GM15510 (cell line): ENCODE results near the gene SRGAP3.

Experiments used
- POLR2A ChIP-seq: IDR thresholded peaks from 3 replicates; pipeline ENCODE4 v1.6.1; 2011; ENCODE audit warnings: borderline replicate concordance; ENCODE audit not compliant: insufficient read length; ENCODE audit errors: extremely low read depth

Gene SRGAP3

DNA sequence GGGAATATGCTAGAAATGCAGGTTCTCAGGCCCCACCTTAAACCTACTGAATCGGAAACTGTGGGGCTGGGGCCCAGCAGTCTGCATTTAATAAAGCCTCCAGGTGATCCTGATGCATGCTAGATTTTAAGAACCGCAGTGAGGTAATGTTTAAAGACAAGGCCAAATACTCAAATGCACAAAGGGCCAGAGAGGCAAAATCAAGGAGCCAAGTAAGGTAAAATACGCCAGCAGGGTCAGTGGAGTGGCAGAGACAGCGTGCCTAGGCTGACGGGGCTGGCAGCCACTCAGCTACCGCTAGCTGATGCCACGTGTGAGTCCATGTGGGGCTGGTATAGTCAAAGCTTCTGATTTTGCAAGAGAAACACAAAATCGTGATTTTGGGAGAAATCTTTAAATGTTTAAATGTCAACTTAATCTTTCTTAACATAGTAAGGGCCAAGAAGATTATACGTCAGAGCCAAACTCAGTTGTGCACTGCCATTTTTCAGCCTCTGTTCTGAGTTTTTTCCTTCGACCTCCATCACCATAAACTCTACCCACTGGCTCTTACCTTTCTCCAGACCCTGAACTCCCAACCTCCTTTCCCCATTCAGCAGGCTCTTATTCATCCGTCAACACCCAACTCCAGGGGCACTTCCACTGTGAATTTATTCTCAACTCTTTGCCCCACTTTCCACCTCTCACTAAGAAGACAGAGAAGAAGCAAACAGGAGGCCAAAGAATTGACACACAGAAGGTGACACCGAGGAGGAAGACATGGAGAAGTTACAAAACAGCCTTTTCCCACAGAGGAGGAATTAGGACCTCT lies 149.5 kb downstream of the SRGAP3 start:
- no peak for TF ChIP-seq POLR2A

DNA sequence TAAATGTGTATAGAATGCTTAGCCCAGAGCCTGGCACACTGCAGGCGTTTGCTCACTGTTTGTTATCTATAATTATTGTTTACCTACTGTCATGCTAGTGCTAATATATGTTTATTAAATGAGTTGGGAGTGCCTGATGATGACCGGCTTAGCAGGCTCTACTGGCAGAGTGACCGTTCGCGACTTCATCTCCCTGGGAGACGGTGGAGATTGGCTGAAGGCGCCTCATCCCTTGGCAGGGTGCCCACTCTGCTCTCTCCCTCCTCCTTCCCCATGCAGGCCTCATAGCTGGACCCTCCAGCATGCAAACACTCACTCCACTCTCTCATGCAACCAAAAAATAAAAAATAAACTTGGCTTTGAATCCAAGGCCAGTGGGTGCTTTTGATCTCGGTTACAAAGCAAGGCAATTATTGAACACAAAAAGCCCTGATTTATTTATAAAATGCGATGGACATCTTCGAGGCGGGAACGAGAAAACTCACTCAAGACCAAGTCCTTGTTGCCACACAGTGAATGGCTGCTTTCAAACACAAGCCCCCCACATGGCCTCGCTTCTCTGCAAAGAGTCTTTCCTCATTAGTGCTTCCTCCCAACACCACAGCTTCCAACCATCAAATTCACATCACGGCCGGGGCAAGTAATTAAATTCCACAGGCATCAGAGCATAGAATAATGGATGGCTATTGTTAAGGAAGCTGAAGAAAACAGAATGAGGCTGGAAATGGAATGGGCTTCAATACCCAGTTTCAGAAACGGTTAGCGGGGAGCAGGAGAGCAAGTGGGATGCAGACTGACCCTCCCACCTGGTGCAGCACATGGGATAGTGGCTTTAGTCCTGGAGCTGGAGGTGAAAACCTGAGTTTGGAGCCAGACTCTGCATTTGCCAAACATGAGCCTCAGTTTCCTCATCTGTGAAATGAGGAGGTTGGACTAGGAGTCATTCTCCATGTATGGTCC lies 150.4 kb downstream of the SRGAP3 start:
- TF ChIP-seq POLR2A, result no peak

DNA sequence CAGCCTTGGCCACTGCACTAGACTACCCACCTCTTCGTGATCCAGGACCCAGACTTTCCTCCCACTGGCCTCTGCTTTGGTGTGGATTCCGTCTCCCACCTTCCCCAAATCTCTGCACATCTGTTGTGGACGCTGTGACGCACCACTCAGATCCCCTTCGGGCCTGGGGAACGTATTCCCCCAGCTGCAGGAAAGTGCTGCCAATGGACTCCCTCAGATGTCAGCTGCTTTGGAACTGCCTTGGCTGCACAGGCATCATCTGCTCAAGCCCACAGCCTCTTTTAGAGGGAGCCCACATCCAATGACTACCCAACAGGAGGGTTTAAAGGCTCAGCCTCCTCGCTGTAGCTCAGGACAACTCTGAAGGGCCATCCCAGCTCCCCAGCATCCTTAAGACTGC lies 152.0 kb downstream of the SRGAP3 start:
- no peak for TF ChIP-seq POLR2A

DNA sequence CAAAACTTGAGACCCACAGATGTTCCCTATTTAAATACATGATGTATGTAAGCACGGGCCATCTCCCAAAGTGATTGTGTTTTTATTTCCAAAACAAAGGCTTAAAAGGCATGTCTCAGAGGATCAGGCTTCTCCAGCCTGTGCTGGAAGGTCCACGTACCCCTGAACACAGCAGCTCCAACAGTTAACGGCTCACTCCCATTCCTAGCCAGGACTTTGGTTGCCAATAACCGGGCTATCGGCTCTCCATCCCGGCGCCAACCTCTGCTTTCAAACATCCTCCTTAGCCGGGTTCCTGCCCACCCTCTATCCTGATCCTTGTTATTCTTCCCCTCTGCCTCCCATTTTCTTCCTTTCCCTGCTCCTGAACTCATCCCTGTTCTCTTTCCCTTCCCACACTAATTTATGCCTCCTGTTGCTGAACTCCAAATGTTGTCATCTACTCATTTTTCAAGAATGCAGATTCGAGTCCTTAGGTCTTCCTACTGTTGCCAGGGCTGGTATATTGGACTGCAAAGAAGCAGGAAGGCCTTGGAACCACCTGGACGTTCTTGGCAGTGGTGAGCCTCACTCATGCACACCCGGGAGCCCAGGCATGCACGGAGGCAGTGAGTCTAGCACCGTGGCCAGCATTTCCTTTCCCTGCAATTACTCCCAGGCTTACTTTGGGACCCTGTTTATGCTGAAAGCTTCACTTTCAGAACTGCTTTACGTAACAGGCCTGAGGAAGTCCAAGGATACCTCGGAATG lies 157.8 kb downstream of the SRGAP3 start:
- no peak for TF ChIP-seq POLR2A

DNA sequence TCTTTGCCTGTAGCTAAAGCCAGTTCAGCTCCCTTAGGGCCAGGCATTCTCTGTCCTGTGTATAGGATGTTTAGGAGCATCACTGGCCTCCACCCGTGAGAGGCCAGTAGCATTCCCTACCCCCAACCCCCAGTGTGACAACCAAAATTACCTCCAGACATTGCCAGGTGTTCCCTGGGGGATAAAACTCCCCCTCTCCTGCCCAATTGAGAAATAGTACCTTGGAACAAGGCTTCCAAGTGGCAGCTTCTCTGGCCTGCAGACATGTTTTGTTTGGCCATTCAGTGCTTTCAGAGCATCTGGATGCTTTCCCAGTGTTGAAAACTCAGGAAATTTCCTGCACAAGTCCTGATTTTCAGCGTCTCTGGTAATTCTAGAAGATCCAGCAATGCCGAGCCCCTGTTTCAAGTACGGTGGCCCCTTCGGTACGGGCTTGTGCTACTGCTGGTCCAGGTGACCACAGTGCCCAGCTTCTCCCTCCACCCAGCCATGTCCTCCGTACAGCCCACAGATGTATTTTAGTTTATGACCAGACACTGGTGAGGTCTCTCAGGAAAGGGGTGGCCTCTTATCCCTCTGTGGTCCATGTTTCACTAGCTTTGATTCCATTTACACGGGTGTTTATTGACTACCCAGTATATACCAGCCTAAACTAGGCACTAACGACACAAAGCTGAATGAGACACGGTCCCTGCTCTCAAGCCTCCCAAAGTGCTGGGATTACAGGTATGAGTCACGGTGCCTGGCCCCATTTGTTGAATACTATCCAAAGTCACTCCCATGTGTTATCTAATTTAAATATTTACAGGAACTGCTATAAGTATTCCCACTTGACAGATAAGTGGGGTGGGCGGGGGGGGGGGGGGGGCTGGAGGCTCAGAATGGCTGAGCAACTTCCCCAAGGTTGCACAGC lies 160.7 kb downstream of the SRGAP3 start:
- no peak for TF ChIP-seq POLR2A

DNA sequence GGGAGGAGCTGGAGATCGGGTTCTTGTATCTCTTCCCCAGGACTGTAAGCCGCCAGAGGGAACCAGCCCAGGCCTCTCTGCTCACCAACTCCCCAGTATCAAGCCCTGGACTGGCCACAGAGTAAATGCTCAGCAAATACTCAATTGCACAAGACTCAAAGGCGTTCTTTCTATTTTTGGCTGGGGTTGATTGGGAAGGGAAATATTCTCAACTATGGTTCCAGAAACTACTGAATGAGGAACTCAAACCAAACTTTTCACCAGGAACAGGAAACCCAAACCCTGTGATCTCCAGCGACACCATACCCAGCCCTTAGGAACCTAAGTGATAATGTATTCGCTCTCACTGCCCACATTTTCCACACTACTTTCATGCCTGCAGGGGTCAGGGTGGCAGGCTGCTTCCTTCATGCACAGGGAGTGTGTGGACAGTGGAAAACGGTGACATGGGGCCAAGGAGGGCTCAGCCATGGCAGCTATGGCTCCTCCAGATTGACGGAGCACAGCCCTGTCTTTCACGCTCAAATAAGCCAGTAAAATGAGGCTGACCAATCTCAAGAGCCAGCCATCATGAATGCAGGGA lies 161.5 kb downstream of the SRGAP3 start:
- no peak for TF ChIP-seq POLR2A

DNA sequence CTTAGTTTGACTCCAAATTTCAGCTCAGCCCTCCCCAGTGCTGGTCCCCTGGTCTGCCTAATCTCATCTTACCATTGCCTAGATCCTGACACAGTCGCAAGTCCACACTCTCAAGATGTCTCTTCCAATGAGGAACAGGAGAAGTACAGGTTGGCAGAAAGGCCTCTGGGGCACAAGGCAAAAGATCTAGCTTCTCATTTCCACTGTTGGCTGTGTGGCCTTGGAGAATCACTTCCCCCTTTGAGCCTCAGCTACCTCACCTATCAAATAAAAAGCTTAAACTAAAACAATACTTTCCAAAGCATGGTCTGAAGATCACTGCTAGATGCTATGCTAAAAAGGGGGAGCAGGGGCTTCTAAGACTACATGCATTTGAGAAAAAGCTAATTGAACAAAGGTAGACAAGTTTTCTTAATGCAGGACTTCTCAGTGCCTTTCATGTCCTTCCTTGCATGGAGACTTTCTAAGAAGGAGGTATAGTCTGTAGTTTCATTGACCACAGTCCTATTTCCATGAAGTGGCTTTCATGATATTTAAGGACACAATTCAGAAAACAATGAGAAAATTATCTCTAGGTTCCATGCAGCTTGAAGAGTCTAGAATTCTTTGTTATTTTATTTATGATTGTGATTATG lies 168.1 kb downstream of the SRGAP3 start:
- TF ChIP-seq POLR2A, result no peak

DNA sequence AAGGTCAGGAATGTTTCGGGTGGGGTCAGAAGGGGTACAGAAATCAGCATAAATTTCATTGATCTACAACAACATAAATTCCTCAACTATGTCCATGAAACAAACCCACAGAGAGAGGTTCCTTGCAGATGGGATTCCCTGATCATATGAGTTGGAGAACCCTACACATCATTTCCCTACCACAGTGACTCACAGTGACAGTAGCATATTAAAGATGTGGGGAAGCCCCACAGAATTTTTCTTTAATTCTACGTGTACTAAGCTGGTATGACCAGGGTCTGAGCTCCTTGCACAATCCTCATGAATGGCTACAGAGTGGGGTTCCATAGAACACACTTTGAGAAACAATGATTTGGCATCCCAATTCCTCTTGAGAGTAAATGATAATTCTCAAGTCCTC lies 169.3 kb downstream of the SRGAP3 start:
- no peak for TF ChIP-seq POLR2A

DNA sequence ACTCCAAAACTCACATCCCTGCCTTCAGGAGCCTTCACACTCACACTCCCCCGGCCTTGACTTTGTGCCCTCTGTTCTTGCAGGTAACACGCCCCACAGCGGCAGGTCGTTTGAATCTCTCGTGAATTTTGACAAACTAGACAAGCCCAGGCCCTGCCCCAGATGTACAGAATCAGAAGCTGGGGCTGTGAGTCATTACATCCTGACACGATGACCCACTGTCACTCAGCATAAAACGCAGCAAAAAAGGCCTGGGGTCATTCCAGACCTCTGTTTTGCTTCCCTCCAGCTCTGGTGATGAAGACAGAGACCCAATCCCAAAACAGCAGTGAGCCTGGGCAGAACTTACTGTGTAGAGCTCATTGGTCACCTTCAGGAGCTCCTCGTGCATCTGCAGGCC lies 169.8 kb downstream of the SRGAP3 start:
- no peak for TF ChIP-seq POLR2A

DNA sequence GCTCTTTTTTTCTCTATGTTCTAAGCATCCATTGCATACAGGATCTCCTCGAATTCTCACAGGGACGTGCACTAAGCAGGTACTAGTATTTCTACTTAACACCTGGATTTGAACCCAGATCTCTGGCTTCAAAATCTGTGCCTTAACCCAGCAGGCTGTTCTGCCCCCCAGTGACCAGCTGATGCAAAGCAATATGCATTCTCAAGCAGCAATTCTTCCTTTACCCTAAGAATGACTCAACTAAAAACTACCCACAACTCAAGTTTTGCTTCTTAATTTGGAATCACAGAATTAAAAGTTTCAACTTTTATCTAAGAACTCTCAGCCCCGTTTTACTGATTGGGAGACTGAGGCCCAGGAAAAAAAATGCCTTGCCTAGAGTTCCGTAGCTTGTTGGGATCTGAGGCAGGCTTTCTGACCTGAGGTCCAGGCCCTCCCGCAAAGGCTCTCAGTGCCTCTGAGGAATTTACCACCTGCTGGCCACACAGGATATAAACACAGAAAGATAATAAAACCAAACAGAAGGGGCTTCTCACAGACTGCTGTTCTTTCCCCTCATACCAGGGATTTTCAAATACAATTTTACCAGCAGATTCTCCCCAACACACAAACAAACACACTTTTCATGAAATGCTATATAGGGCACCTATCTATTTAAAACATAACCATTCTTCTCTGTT lies 170.7 kb downstream of the SRGAP3 start:
- TF ChIP-seq POLR2A, result no peak

DNA sequence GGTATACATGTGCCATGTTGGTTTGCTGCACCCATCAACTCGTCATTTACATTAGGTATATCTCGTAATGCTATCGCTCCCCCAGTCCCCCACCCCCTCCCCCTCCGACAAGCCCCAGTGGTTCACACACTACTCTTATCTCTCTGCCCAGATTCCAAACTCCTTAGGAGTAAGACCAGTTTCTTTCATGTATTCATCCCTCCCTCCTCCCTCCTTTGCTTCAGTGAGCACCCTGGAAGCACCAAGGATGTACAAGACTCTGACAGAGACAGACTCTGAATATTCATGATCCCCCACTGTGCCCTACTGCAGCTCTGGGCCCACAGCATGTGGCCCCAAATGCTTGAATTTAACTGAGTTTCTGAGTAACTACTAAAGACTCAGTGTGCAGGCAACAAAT lies 172.4 kb downstream of the SRGAP3 start:
- no peak for TF ChIP-seq POLR2A

DNA sequence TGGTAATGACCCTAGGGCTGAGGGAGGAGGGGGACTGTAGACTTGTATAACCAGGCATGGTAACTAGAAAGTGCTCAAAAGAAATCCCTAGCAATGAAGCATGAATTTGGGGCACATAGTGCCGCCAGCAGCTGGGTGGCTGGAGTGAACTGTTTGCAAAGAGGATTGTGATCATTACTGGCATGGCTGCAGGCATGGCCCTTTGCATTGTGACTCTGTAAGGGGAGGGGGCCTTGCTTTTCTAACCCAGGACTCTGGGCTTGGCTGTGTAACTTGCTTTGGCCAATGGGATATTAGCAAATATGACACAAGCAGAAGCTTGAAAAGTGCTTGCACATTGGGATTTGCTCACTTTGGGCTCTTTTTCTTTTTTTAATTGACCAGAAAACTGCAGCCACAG lies 173.7 kb downstream of the SRGAP3 start:
- TF ChIP-seq POLR2A, result no peak

DNA sequence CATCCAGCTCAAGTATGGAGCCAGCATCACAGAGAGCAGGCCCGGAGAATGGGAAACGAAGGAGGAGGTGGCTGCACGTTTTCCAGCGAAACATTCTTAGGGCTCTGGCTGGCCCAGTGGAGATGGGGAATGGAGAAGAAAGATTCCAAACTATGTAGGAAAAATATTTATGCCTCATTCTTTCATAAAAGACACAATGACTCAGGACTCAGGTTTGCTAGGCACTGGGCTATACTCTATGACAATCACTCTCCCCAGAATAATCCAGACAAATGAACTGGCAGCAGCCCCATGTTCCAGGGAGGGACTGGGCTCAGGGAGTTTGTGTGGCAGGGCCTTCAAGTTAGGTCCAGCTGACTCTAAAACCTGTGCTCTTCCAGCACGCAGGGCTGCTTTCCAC lies 175.4 kb downstream of the SRGAP3 start:
- no peak for TF ChIP-seq POLR2A
